ENCODE data around the gene IL22.
"Not testable (repeated sequence)": the region's sequence is repeated elsewhere in the genome, so short reads cannot be mapped to it uniquely, and the experiment has no call there.

IL22 gene

GRCh38 chr12:68224613-68225285 is 28.7 kb downstream of the IL22 start:
- Histone ChIP-seq H3K27ac (no peak overlapping the region), H3K4me3 (no peak overlapping the region)
- TF ChIP-seq CTCF (IDR thresholded peaks at IDR 0.05) = no peak
- no peak for DNase-seq (ENCODE audit: low spot score)

GRCh38 chr12:68223067-68223747 is 30.2 kb downstream of the IL22 start:
- peak; percentile 64 for TF ChIP-seq CTCF (IDR thresholded peaks at IDR 0.05)
- Histone ChIP-seq H3K27ac (no peak overlapping the region), H3K4me3 (peak overlapping the region; percentile 44)
- DNase-seq (ENCODE audit: low spot score) = peak; percentile 81

GRCh38 chr12:68222326-68222725 is 31.1 kb downstream of the IL22 start:
- no peak for TF ChIP-seq CTCF (IDR thresholded peaks at IDR 0.05)
- H3K4me3 ChIP-seq = no peak overlapping the region
- no peak overlapping the region for H3K27ac ChIP-seq
- no peak for DNase-seq (ENCODE audit: low spot score)

GRCh38 chr12:68221497-68221896 is 31.9 kb downstream of the IL22 start:
- no peak for TF ChIP-seq CTCF (IDR thresholded peaks at IDR 0.05)
- no peak overlapping the region for H3K27ac ChIP-seq
- DNase-seq (ENCODE audit: low spot score) = no peak
- no peak overlapping the region for H3K4me3 ChIP-seq

- no peak overlapping the region for H3K4me3 ChIP-seq
- DNase-seq (ENCODE audit: low spot score) = no peak
- no peak overlapping the region for H3K27ac ChIP-seq
- no peak for TF ChIP-seq CTCF (IDR thresholded peaks at IDR 0.05)
Observed at GRCh38 chr12:68210875-68211274, 42.5 kb downstream of the IL22 start.

GRCh38 chr12:68209048-68209728 is 44.2 kb downstream of the IL22 start:
- not testable (repeated sequence) for H3K27ac ChIP-seq; DNase-seq (ENCODE audit: low spot score); H3K4me3 ChIP-seq

- DNase-seq (ENCODE audit: low spot score) = no peak
- Histone ChIP-seq H3K27ac (no peak overlapping the region), H3K4me3 (no peak overlapping the region)
- TF ChIP-seq CTCF (IDR thresholded peaks at IDR 0.05) = no peak
Observed at GRCh38 chr12:68207276-68207675, 46.1 kb downstream of the IL22 start.
